ENCODE data around the gene HK1. TPM values are rescaled to one million over a fixed set of nuclear protein-coding genes. Genes with fewer than 3 reads are reported as not detected.

HK1 gene
- total and polyA plus RNA-seq, 4 donors: 1.8 to 166 (median 7.4) TPM

DNA sequence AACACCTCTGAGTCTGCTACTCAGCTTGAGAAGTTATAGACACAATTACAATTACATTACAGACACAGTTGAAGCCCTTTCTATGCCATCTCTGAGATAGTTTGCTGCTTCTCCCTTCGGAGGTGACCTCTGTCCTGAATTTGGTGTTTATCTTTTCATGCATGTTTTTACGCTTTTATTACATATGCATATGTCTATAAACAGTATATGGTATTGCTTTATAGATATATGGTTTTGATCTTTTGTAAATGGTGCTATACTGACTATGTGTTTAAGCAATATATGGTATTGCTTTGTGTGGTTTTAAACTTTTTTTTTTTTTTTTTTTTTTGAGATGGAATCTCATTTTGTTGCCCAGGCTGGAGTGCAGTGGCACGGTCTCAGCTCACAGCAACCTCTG lies 48.4 kb downstream of the HK1 start:
- Histone ChIP-seq H3K9me3 (ENCODE audit: control insufficient read depth in 4 of 4, low read length in 3 of 4) (no peaks in the 10 kb centered on the region), H3K27ac (ENCODE audit: low read depth in 1 of 2, low read length in 2 of 2) (no peak overlapping the region), H3K4me1 (ENCODE audit: control insufficient read depth in 4 of 4, insufficient read depth in 4 of 4, low read length in 3 of 4) (no peaks in the 10 kb centered on the region), H3K27me3 (ENCODE audit: control insufficient read depth in 4 of 4, insufficient read depth in 4 of 4, low read length in 3 of 4) (no peaks in the 10 kb centered on the region), H3K9ac (ENCODE audit: low read depth in 1 of 2, low read length in 2 of 2) (no peak overlapping the region), H3K4me3 (ENCODE audit: low read depth in 1 of 3, low read length in 3 of 3) (no peak overlapping the region), H3K36me3 (ENCODE audit: control insufficient read depth in 4 of 4, insufficient read depth in 3 of 4, low read depth in 1 of 4, low read length in 3 of 4) (no peaks in the 10 kb centered on the region)
- no peak for DNase-seq (ENCODE audit: low spot score)
- WGBS: 86% methylated on average over 3 of the region's 3 CpGs
- TF ChIP-seq FOXA1 (IDR thresholded peaks at IDR 0.05): no peak
- TF ChIP-seq JUND (IDR thresholded peaks at IDR 0.05): no peak
- no peak for TF ChIP-seq HNF4G (IDR thresholded peaks at IDR 0.05)
- TF ChIP-seq FOXA2 (IDR thresholded peaks at IDR 0.05): no peak
- no peak for TF ChIP-seq NR2F2 (IDR thresholded peaks at IDR 0.05)
- no peak for TF ChIP-seq SP1 (IDR thresholded peaks at IDR 0.05)
- no peak for TF ChIP-seq EGR1 (IDR thresholded peaks at IDR 0.05; ENCODE audit: low read depth in 2 of 2)
- no peak for TF ChIP-seq ATF3 (IDR thresholded peaks at IDR 0.05)
- TF ChIP-seq RAD21 (IDR thresholded peaks at IDR 0.05): no peak
- no peak for TF ChIP-seq TAF1 (conservative IDR thresholded peaks at IDR 0.05)
- TF ChIP-seq YY1 (IDR thresholded peaks at IDR 0.05): no peak
- no peak for TF ChIP-seq ZBTB33 (IDR thresholded peaks at IDR 0.05)
- TF ChIP-seq, protein P1, sequence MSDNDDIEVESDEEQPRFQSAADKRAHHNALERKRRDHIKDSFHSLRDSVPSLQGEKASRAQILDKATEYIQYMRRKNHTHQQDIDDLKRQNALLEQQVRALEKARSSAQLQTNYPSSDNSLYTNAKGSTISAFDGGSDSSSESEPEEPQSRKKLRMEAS (IDR thresholded peaks at IDR 0.05): no peak
- TF ChIP-seq CTCF (IDR thresholded peaks at IDR 0.05; ENCODE audit: low read depth, low read length, missing input control): no peak
- TF ChIP-seq REST (IDR thresholded peaks at IDR 0.05): no peak
- TF ChIP-seq HNF4A (conservative IDR thresholded peaks at IDR 0.05): no peak
- no peak for TF ChIP-seq GABPA (IDR thresholded peaks at IDR 0.05 in 1 of 2, conservative IDR thresholded peaks at IDR 0.05 in 1 of 2)
- TF ChIP-seq RXRA (IDR thresholded peaks at IDR 0.05): no peak

All from liver (tissue), 9 donors.